Measurements from ENCODE around the gene ADGRV1. TPM values are rescaled to one million over a fixed set of nuclear protein-coding genes. Genes with fewer than 3 reads are reported as not detected.

Gene ADGRV1
- total RNA-seq, 2 experiments from 2014 or later = 0.26 TPM; not detected in 1

DNA sequence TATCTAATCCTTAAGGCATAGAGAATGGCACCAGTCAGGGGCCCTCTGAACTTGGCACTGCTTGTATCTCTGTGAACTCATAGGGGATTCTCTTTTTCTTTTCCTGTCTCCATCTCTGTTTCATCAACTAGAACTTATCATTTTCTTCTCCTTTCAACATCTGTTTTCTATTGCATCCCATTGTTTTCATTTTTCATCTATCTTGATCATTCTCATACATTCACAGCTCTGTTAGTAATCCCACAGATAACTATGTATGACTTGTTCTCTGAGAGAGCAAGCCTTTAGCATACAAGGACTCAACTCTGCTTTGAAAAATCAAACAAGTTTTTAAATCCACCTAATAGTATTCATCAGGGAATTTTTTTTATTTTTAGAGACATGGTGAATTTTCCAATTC lies 560.2 kb downstream of the ADGRV1 start:
- Mint-ChIP-seq H3K27ac (no peak overlapping the region), H3K4me3 (no peak overlapping the region), H3K9me3 (ENCODE audit: insufficient read depth) (no peaks in the 10 kb centered on the region), H3K4me1 (ENCODE audit: low read depth) (peaks cover 9% of the 10 kb centered on the region), H3K36me3 (ENCODE audit: low read depth) (no peaks in the 10 kb centered on the region), H3K27me3 (ENCODE audit: low read depth) (peaks cover 2% of the 10 kb centered on the region)
- no peak for ATAC-seq
- ChIA-PET POLR2A (no interaction called here), CTCF (interaction anchor here (2.1 kb wide), 1 partner anchor 101 kb away, joined by 5 read pairs; no protein-coding TSS in a partner anchor)
- DNase-seq = no peak

GRCh38 chr5:91119217-91119616 lies 560.6 kb downstream of the ADGRV1 start:
- peaks cover 2% of the 10 kb centered on the region for H3K27me3 Mint-ChIP-seq (ENCODE audit: low read depth)
- POLR2A ChIA-PET = no interaction called here
- H3K36me3 Mint-ChIP-seq (ENCODE audit: low read depth) = no peaks in the 10 kb centered on the region
- H3K27ac Mint-ChIP-seq = no peak overlapping the region
- DNase-seq (no peak), ATAC-seq (no peak)
- CTCF ChIA-PET = interaction anchor here (0.6 to 2.1 kb wide), 4 partner anchors 9 to 1644 kb away, joined by 3 to 5 read pairs (median 4); no protein-coding TSS in a partner anchor
- peaks cover 9% of the 10 kb centered on the region for H3K4me1 Mint-ChIP-seq (ENCODE audit: low read depth)
- H3K9me3 Mint-ChIP-seq (ENCODE audit: insufficient read depth) = no peaks in the 10 kb centered on the region
- no peak overlapping the region for H3K4me3 Mint-ChIP-seq

GRCh38 chr5:91119981-91120850 lies 561.6 kb downstream of the ADGRV1 start:
- Mint-ChIP-seq H3K27ac (no peak overlapping the region), H3K4me3 (no peak overlapping the region), H3K4me1 (ENCODE audit: low read depth) (no peaks in the 10 kb centered on the region), H3K27me3 (ENCODE audit: low read depth) (peaks cover 4% of the 10 kb centered on the region), H3K36me3 (ENCODE audit: low read depth) (no peaks in the 10 kb centered on the region), H3K9me3 (ENCODE audit: insufficient read depth) (no peaks in the 10 kb centered on the region)
- DNase-seq (no peak), ATAC-seq (no peak)
- ChIA-PET POLR2A (no interaction called here), CTCF (interaction anchor here (1.0 to 2.1 kb wide), 3 partner anchors 10 to 264 kb away, joined by 3 to 5 read pairs (median 4); no protein-coding TSS in a partner anchor)

DNA sequence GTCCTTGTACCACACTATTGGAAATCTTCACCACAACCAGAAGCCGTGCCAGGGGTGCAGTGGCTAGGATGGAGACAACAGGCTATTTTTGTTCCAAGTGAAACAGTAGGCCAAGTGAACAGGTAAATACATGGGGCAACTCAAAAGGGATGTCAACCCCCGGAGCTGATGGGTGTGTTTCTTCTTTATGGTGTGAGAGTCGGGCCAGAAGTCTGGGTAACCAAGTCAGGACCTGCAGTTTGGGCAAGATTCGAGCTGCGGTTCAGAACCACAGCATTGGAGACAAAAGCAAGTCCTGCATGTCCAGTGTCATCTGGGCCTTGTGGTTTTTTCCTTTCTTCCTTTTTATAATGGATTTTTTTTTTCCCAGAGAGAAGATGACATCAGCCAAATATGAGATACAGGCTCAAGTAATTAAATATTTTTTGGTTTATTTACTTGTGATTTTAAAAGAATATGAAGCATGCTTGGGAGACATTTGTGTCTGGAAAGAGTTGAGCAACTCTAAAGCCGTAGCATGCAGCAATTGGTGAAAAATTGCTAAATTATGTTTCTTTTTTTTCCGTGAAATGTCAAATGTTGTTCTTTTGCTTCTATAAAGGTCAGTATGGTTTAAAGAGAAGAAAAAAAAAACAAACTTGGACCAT lies 562.9 kb downstream of the ADGRV1 start:
- Mint-ChIP-seq H3K27ac (no peak overlapping the region), H3K4me3 (no peak overlapping the region), H3K36me3 (ENCODE audit: low read depth) (no peaks in the 10 kb centered on the region), H3K27me3 (ENCODE audit: low read depth) (peaks cover 7% of the 10 kb centered on the region), H3K4me1 (ENCODE audit: low read depth) (no peaks in the 10 kb centered on the region), H3K9me3 (ENCODE audit: insufficient read depth) (no peaks in the 10 kb centered on the region)
- no peak for DNase-seq
- ChIA-PET CTCF (interaction anchor here (0.6 kb wide), 1 partner anchor 554 kb away, joined by 3 read pairs; no protein-coding TSS in a partner anchor), POLR2A (interaction anchor here (0.7 kb wide), 1 partner anchor 576 kb away, joined by 5 read pairs; no protein-coding TSS in a partner anchor)
- ATAC-seq = no peak

DNA sequence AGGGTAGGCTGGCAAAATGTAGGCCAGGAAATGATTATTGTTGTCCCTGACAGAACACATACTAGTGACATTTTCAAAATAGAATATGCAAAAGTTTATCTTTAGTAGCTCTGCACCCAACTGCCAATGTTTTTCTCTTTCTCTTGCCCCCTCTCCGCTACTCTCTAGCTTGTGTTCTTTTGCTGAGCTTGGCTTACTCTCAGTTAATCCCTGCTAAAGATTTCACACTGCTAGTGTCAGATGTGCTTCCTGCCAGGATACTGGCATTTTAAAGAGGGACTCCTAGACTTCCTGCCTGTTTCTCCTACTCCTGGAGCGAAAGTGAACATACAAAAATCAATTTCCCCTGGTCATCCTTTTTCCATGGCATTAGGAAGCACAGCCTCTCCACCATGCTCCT lies 564.1 kb downstream of the ADGRV1 start:
- H3K4me1 Mint-ChIP-seq (ENCODE audit: low read depth) = no peaks in the 10 kb centered on the region
- no peak overlapping the region for H3K27ac Mint-ChIP-seq
- H3K27me3 Mint-ChIP-seq (ENCODE audit: low read depth) = peaks cover 7% of the 10 kb centered on the region
- H3K4me3 Mint-ChIP-seq = no peak overlapping the region
- ChIA-PET POLR2A (no interaction called here), CTCF (interaction anchor here (1.0 kb wide), 1 partner anchor 298 kb away, joined by 3 read pairs; no protein-coding TSS in a partner anchor)
- no peaks in the 10 kb centered on the region for H3K36me3 Mint-ChIP-seq (ENCODE audit: low read depth)
- no peaks in the 10 kb centered on the region for H3K9me3 Mint-ChIP-seq (ENCODE audit: insufficient read depth)
- ATAC-seq (no peak), DNase-seq (no peak)

- ChIA-PET CTCF (interaction anchor here (1.0 kb wide), 1 partner anchor 297 kb away, joined by 3 read pairs; no protein-coding TSS in a partner anchor), POLR2A (no interaction called here)
- no peak for DNase-seq
- Mint-ChIP-seq H3K9me3 (ENCODE audit: insufficient read depth) (no peaks in the 10 kb centered on the region), H3K4me1 (ENCODE audit: low read depth) (no peaks in the 10 kb centered on the region), H3K27me3 (ENCODE audit: low read depth) (peaks cover 7% of the 10 kb centered on the region), H3K27ac (no peak overlapping the region), H3K4me3 (no peak overlapping the region), H3K36me3 (ENCODE audit: low read depth) (no peaks in the 10 kb centered on the region)
- no peak for ATAC-seq
Measured at GRCh38 chr5:91123291-91123690, 564.7 kb downstream of the ADGRV1 start.

DNA sequence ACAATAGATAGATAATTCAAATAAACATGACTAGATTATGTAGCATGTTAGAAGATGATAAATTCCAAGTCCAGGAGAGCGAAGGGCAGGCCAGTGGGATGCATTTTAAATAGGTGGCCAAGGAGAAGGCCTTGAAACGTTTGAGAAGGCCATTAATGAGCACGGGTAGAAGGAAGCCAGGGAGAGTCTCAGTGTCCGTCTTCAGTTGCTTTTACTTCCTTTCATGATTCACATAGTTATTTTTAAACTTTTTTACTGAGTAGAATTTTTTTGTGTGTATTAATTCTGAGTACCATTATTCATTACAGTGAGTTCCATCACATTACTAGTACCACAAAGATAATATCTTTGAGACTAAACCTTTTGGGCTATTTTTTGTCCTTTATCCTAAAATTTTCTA lies 565.3 kb downstream of the ADGRV1 start:
- Mint-ChIP-seq H3K27me3 (ENCODE audit: low read depth) (peaks cover 9% of the 10 kb centered on the region), H3K9me3 (ENCODE audit: insufficient read depth) (no peaks in the 10 kb centered on the region), H3K36me3 (ENCODE audit: low read depth) (no peaks in the 10 kb centered on the region), H3K4me3 (no peak overlapping the region), H3K4me1 (ENCODE audit: low read depth) (no peaks in the 10 kb centered on the region), H3K27ac (no peak overlapping the region)
- CTCF ChIA-PET = no interaction called here
- ATAC-seq (no peak), DNase-seq (no peak)
- POLR2A ChIA-PET = no interaction called here

DNA sequence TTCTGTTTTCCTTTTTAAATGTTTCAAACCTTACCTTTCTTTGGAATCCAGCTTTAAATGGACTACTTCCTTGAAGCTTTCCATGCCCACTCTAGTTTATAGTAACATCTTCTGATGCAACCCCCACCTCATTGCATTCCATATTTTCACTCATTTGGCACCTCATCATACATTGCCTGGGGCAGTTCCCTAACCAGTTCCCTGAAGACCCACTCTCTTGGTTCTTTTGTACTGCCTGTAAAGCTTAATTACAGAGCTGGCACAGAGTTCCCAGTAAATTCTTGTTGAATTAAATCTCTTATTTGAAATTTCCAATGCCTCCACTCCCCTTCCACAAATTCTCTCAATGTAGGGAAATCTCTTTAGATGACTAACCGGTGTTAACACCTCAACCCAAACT lies 567.3 kb downstream of the ADGRV1 start:
- ChIA-PET CTCF (interaction anchor here (0.9 kb wide), 1 partner anchor 20 kb away, joined by 3 read pairs; no protein-coding TSS in a partner anchor), POLR2A (interaction anchor here (1.0 kb wide), 1 partner anchor 257 kb away, joined by 3 read pairs; the partner anchor contains the start of gene ARRDC3)
- Mint-ChIP-seq H3K36me3 (ENCODE audit: low read depth) (no peaks in the 10 kb centered on the region), H3K4me3 (no peak overlapping the region), H3K4me1 (ENCODE audit: low read depth) (no peaks in the 10 kb centered on the region), H3K27me3 (ENCODE audit: low read depth) (peaks cover 9% of the 10 kb centered on the region), H3K9me3 (ENCODE audit: insufficient read depth) (no peaks in the 10 kb centered on the region), H3K27ac (no peak overlapping the region)
- ATAC-seq (no peak), DNase-seq (no peak)

DNA sequence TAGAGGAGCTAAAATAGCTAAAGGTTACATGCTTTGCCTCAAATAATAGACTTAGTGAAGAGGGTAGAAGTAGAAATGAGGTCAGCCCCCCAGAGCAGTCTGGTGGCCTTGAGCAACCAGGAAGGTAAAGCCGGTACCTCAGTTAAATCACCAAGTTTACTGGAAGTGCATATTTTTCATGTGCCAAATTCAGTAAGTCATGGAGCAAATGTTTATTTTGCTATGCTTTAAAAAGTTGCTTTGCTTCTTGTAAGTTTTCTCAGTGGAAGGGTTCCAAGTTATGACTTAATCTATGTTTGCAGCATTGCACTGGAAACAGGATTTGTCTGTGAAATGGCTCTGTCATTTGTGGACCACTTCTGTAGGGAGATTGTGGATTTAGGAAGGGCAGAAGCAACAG lies 567.9 kb downstream of the ADGRV1 start:
- ChIA-PET CTCF (interaction anchor here (0.9 kb wide), 1 partner anchor 20 kb away, joined by 3 read pairs; no protein-coding TSS in a partner anchor), POLR2A (interaction anchor here (1.0 kb wide), 1 partner anchor 257 kb away, joined by 3 read pairs; the partner anchor contains the start of gene ARRDC3)
- H3K27ac Mint-ChIP-seq = no peak overlapping the region
- no peaks in the 10 kb centered on the region for H3K9me3 Mint-ChIP-seq (ENCODE audit: insufficient read depth)
- H3K36me3 Mint-ChIP-seq (ENCODE audit: low read depth) = no peaks in the 10 kb centered on the region
- peaks cover 11% of the 10 kb centered on the region for H3K27me3 Mint-ChIP-seq (ENCODE audit: low read depth)
- no peak for ATAC-seq
- no peaks in the 10 kb centered on the region for H3K4me1 Mint-ChIP-seq (ENCODE audit: low read depth)
- no peak overlapping the region for H3K4me3 Mint-ChIP-seq
- DNase-seq = no peak

DNA sequence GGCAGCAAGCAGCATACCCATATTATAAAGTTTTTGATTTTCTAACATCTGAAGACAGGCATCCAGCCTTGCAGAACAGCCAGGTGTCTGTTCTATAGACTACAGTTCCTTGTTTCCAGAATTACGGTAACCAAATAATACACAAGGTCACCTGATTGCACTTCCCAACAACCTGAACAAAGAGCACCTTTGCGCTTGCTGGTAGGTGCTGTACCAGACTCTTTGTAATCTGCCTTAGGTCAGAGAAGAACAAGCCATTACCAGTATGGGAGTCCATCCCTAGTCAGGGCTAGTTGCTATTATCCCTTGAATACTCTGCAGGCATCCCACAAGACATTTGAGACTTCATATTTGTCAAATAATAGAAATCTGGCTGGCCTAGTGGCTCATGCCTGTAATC lies 568.3 kb downstream of the ADGRV1 start:
- no peaks in the 10 kb centered on the region for H3K36me3 Mint-ChIP-seq (ENCODE audit: low read depth)
- H3K27me3 Mint-ChIP-seq (ENCODE audit: low read depth) = peaks cover 11% of the 10 kb centered on the region
- H3K9me3 Mint-ChIP-seq (ENCODE audit: insufficient read depth) = no peaks in the 10 kb centered on the region
- no peaks in the 10 kb centered on the region for H3K4me1 Mint-ChIP-seq (ENCODE audit: low read depth)
- no peak overlapping the region for H3K27ac Mint-ChIP-seq
- DNase-seq = no peak
- H3K4me3 Mint-ChIP-seq = no peak overlapping the region
- ATAC-seq = no peak
- CTCF ChIA-PET = interaction anchor here (2.2 kb wide), 1 partner anchor 258 kb away, joined by 13 read pairs; no protein-coding TSS in a partner anchor
- POLR2A ChIA-PET = no interaction called here

DNA sequence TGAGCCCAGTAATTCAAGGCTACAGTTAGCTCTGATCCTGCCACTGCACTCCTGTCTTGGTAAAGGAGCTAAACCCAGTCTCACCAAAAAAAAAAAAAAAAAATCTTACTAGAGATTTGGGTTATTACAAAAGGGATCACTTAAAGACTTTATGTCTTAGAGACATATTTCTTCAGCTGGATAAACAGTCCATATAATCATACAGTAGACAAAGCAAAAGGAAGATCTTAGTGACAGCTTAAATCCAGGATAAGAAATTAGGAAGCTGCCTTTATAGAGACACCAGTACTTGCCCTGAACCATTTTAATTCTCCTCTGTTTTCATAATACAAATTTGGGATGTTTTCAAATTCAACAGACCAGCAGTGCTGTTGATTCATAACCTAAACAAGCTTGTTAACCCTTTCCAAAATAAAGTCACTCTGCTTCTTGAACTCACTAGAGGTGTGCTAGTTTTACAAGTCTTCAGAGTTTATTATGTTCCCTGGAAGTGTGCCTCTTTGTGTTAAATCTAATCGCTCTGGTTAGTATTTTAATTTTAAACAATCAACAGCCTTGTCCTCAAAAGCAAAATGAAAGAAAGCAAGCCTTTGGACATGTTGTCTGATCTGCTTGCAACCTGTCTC lies 569.0 kb downstream of the ADGRV1 start:
- no peak for ATAC-seq
- no peaks in the 10 kb centered on the region for H3K36me3 Mint-ChIP-seq (ENCODE audit: low read depth)
- ChIA-PET CTCF (interaction anchor here (2.2 kb wide), 1 partner anchor 257 kb away, joined by 13 read pairs; no protein-coding TSS in a partner anchor), POLR2A (no interaction called here)
- H3K27ac Mint-ChIP-seq = no peak overlapping the region
- no peaks in the 10 kb centered on the region for H3K9me3 Mint-ChIP-seq (ENCODE audit: insufficient read depth)
- DNase-seq = no peak
- no peaks in the 10 kb centered on the region for H3K4me1 Mint-ChIP-seq (ENCODE audit: low read depth)
- peaks cover 14% of the 10 kb centered on the region for H3K27me3 Mint-ChIP-seq (ENCODE audit: low read depth)
- H3K4me3 Mint-ChIP-seq = no peak overlapping the region

Measured in activated CD8-positive, alpha-beta T cell treated with anti-CD3 and anti-CD28 coated beads, Interleukin-2, amount 10 ng/mL, durations not matched to agents 7 days and 5 days (primary cell).